Measurements from ENCODE around the gene ENPP3.

ENPP3 gene

DNA sequence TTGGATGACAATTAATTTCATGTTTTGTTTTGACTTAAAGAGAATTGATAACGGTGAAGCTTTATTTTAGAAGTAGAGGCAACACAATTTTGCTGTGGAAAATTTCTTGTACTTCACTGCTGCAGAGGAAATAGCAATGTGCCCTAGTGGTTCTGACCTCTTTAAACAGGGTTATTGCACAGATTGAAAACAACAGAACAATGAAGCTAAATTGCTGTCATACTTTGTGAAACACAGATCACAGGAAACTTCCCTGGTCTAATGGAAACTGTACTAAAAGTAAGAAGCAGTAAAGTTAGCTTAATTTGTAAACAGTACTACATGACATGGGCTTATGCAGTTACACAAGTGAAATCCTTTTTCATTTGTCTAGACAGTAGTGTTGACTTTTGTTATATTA, 32.8 kb downstream of the ENPP3 start:
- no peak overlapping the region for H3K27ac ChIP-seq (replicated peaks; ENCODE audit: low read length)
- H4K8ac ChIP-seq (ENCODE audit: low read depth, low read length): no peak overlapping the region
- no peak overlapping the region for H3K23ac ChIP-seq (ENCODE audit: low read depth, low read length, poor library complexity)
- H3K4ac ChIP-seq (ENCODE audit: low read length): no peak overlapping the region
- H3K9ac ChIP-seq (ENCODE audit: low read depth, low read length, poor library complexity): no peak overlapping the region
- H2BK15ac ChIP-seq (ENCODE audit: low read length): no peak overlapping the region
- no peak overlapping the region for H3K4me2 ChIP-seq (ENCODE audit: insufficient read depth, low read length, poor library complexity, severe bottlenecking)
- H3K27me3 ChIP-seq (ENCODE audit: control insufficient read depth in 3 of 3, insufficient read depth in 3 of 3, low read depth in 1 of 3, low read length in 3 of 3): no peaks in the 10 kb centered on the region
- H3K4me1 ChIP-seq (ENCODE audit: control insufficient read depth in 2 of 2, insufficient read depth in 1 of 2, low read depth in 1 of 2, low read length in 2 of 2): peaks cover 3 to 4% of the 10 kb centered on the region in 2 donors
- no CpG with 5 or more reads among the region's 1 CpG for WGBS, 2 donors (ENCODE audit: extremely low coverage in 2 of 2, insufficient read length in 2 of 2, insufficient replicate concordance in 1 of 2)
- no peak overlapping the region for H3K14ac ChIP-seq (ENCODE audit: low read length)
- no peak for DNase-seq (ENCODE audit: low spot score)
- no peak overlapping the region for H2AK5ac ChIP-seq (ENCODE audit: low read depth, low read length)
- H2BK5ac ChIP-seq (ENCODE audit: low read length): no peak overlapping the region
- H3K79me1 ChIP-seq (ENCODE audit: low read depth, low read length): no peaks in the 10 kb centered on the region
- H3K36me3 ChIP-seq (replicated peaks in 1 of 2; ENCODE audit: control insufficient read depth in 2 of 2, insufficient read depth in 2 of 2, low read length in 2 of 2): no peaks in the 10 kb centered on the region
- H4K91ac ChIP-seq (ENCODE audit: low read depth, low read length, poor library complexity): no peak overlapping the region
- H2AFZ ChIP-seq (ENCODE audit: low read length): no peak overlapping the region
- no peak overlapping the region for H2BK120ac ChIP-seq (ENCODE audit: low read depth, low read length)
- no peak overlapping the region for H2BK12ac ChIP-seq (ENCODE audit: low read length)
- H3K18ac ChIP-seq (ENCODE audit: low read length): no peak overlapping the region
- no peaks in the 10 kb centered on the region for H3K9me3 ChIP-seq (replicated peaks in 1 of 2; ENCODE audit: control insufficient read depth in 2 of 2, insufficient read depth in 1 of 2, low read depth in 1 of 2, low read length in 2 of 2)
- no peak overlapping the region for H3K4me3 ChIP-seq (ENCODE audit: low read length in 2 of 2)

DNA sequence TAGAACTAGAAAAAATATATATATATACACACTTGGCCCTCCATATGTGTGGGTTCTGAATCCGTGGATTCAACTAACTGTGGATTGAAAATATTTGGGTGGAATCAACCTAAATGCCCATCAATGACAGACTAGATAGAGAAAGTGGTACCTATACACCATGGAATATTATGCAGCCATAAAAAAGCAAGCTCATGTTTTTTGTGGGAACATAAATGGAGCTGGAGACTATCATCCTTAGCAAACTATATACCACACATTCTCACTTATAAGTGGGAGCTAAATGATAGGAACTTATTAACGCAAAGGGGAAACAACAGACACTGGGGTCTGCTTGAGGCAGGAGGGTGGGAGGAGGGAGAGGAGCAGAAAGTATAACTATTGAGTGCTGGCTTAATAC, 36.1 kb downstream of the ENPP3 start:
- Histone ChIP-seq H3K4me1 (ENCODE audit: control insufficient read depth in 2 of 2, insufficient read depth in 1 of 2, low read depth in 1 of 2, low read length in 2 of 2) (no peaks in the 10 kb centered on the region), H4K8ac (ENCODE audit: low read depth, low read length) (no peak overlapping the region), H3K4me2 (ENCODE audit: insufficient read depth, low read length, poor library complexity, severe bottlenecking) (no peak overlapping the region), H3K18ac (ENCODE audit: low read length) (no peak overlapping the region), H3K9ac (ENCODE audit: low read depth, low read length, poor library complexity) (no peak overlapping the region), H2AFZ (ENCODE audit: low read length) (no peak overlapping the region), H2BK120ac (ENCODE audit: low read depth, low read length) (no peak overlapping the region), H3K79me1 (ENCODE audit: low read depth, low read length) (no peaks in the 10 kb centered on the region), H3K4me3 (ENCODE audit: low read length in 2 of 2) (no peak overlapping the region), H2BK12ac (ENCODE audit: low read length) (no peak overlapping the region), H4K91ac (ENCODE audit: low read depth, low read length, poor library complexity) (no peak overlapping the region), H2BK15ac (ENCODE audit: low read length) (no peak overlapping the region), H3K23ac (ENCODE audit: low read depth, low read length, poor library complexity) (no peak overlapping the region), H3K14ac (ENCODE audit: low read length) (no peak overlapping the region), H2BK5ac (ENCODE audit: low read length) (no peak overlapping the region), H3K36me3 (replicated peaks in 1 of 2; ENCODE audit: control insufficient read depth in 2 of 2, insufficient read depth in 2 of 2, low read length in 2 of 2) (no peaks in the 10 kb centered on the region), H3K4ac (ENCODE audit: low read length) (no peak overlapping the region), H3K27ac (replicated peaks; ENCODE audit: low read length) (no peak overlapping the region), H3K27me3 (ENCODE audit: control insufficient read depth in 3 of 3, insufficient read depth in 3 of 3, low read depth in 1 of 3, low read length in 3 of 3) (no peaks in the 10 kb centered on the region), H2AK5ac (ENCODE audit: low read depth, low read length) (no peak overlapping the region), H3K9me3 (replicated peaks in 1 of 2; ENCODE audit: control insufficient read depth in 2 of 2, insufficient read depth in 1 of 2, low read depth in 1 of 2, low read length in 2 of 2) (no peaks in the 10 kb centered on the region)
- DNase-seq (ENCODE audit: low spot score): no peak
- no CpG with 5 or more reads among the region's 2 CpGs for WGBS, 2 donors (ENCODE audit: extremely low coverage in 2 of 2, insufficient read length in 2 of 2, insufficient replicate concordance in 1 of 2)

DNA sequence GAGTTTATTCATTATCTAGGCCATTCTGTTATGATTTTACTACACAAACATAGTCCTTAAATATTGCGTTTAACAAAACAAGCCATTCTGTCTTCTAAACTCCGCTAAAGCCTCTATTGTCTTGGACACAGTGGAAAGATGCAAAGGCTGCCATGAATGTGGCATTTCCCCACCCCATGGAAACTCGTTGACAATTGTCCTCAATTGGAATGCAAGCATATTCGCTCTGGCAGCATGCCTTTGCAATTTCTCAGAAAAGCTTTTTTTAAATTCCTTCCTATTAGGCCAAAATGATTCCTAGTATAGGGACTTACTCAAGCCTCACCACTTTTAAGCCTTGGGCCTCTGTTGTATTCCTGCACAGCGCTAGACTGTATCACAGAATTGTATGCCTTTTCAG, 41.3 kb downstream of the ENPP3 start:
- no peaks in the 10 kb centered on the region for H3K36me3 ChIP-seq (replicated peaks in 1 of 2; ENCODE audit: control insufficient read depth in 2 of 2, insufficient read depth in 2 of 2, low read length in 2 of 2)
- H3K9me3 ChIP-seq (replicated peaks in 1 of 2; ENCODE audit: control insufficient read depth in 2 of 2, insufficient read depth in 1 of 2, low read depth in 1 of 2, low read length in 2 of 2): no peaks in the 10 kb centered on the region
- H3K4me1 ChIP-seq (ENCODE audit: control insufficient read depth in 2 of 2, insufficient read depth in 1 of 2, low read depth in 1 of 2, low read length in 2 of 2): peaks cover 2 to 4% of the 10 kb centered on the region in 2 donors
- H3K27me3 ChIP-seq (ENCODE audit: control insufficient read depth in 3 of 3, insufficient read depth in 3 of 3, low read depth in 1 of 3, low read length in 3 of 3): no peaks in the 10 kb centered on the region
- no peak overlapping the region for H4K8ac ChIP-seq (ENCODE audit: low read depth, low read length)
- no peak overlapping the region for H2AK5ac ChIP-seq (ENCODE audit: low read depth, low read length)
- H3K4ac ChIP-seq (ENCODE audit: low read length): no peak overlapping the region
- no peak overlapping the region for H3K18ac ChIP-seq (ENCODE audit: low read length)
- no peak overlapping the region for H3K4me3 ChIP-seq (ENCODE audit: low read length in 2 of 2)
- H2BK120ac ChIP-seq (ENCODE audit: low read depth, low read length): no peak overlapping the region
- H3K27ac ChIP-seq (replicated peaks; ENCODE audit: low read length): no peak overlapping the region
- H4K91ac ChIP-seq (ENCODE audit: low read depth, low read length, poor library complexity): no peak overlapping the region
- peak overlapping the region; percentile 26 for H2AFZ ChIP-seq (ENCODE audit: low read length)
- no peak overlapping the region for H3K23ac ChIP-seq (ENCODE audit: low read depth, low read length, poor library complexity)
- DNase-seq (ENCODE audit: low spot score): no peak
- no peak overlapping the region for H2BK12ac ChIP-seq (ENCODE audit: low read length)
- H3K79me1 ChIP-seq (ENCODE audit: low read depth, low read length): no peaks in the 10 kb centered on the region
- H2BK5ac ChIP-seq (ENCODE audit: low read length): no peak overlapping the region
- H3K9ac ChIP-seq (ENCODE audit: low read depth, low read length, poor library complexity): no peak overlapping the region
- WGBS, 2 donors (ENCODE audit: extremely low coverage in 2 of 2, insufficient read length in 2 of 2, insufficient replicate concordance in 1 of 2): no CpG with 5 or more reads among the region's 5 CpGs
- H2BK15ac ChIP-seq (ENCODE audit: low read length): no peak overlapping the region
- no peak overlapping the region for H3K4me2 ChIP-seq (ENCODE audit: insufficient read depth, low read length, poor library complexity, severe bottlenecking)
- no peak overlapping the region for H3K14ac ChIP-seq (ENCODE audit: low read length)

DNA sequence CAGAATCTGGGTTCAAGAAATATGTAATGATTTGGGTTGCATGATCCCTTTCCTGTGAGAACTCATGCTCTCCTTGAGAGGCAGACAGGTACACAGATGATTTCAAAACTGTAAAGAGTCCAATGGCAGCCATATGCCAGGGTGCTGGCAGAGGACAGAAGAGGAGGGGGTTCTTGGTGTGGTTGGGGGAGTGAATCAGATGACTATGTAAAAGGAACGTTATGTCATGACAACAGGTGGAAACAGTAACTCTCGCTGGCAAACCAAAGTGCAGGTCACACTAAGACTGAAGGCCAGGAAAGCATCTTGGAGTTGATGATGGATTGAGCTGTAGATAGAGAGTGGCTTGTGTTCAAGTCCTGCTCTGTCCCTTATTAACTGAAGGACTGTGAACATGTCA, 43.8 kb downstream of the ENPP3 start:
- H2BK120ac ChIP-seq (ENCODE audit: low read depth, low read length): no peak overlapping the region
- peaks cover 2 to 4% of the 10 kb centered on the region in 2 donors for H3K4me1 ChIP-seq (ENCODE audit: control insufficient read depth in 2 of 2, insufficient read depth in 1 of 2, low read depth in 1 of 2, low read length in 2 of 2)
- no peak overlapping the region for H4K91ac ChIP-seq (ENCODE audit: low read depth, low read length, poor library complexity)
- H3K27me3 ChIP-seq (ENCODE audit: control insufficient read depth in 3 of 3, insufficient read depth in 3 of 3, low read depth in 1 of 3, low read length in 3 of 3): no peaks in the 10 kb centered on the region
- no peak overlapping the region for H3K18ac ChIP-seq (ENCODE audit: low read length)
- H3K4ac ChIP-seq (ENCODE audit: low read length): no peak overlapping the region
- H3K27ac ChIP-seq (replicated peaks; ENCODE audit: low read length): no peak overlapping the region
- H3K4me3 ChIP-seq (ENCODE audit: low read length in 2 of 2): no peak overlapping the region
- H3K23ac ChIP-seq (ENCODE audit: low read depth, low read length, poor library complexity): no peak overlapping the region
- H4K8ac ChIP-seq (ENCODE audit: low read depth, low read length): no peak overlapping the region
- no CpG with 5 or more reads among the region's 2 CpGs for WGBS, 2 donors (ENCODE audit: extremely low coverage in 2 of 2, insufficient read length in 2 of 2, insufficient replicate concordance in 1 of 2)
- no peak overlapping the region for H2AK5ac ChIP-seq (ENCODE audit: low read depth, low read length)
- H2BK12ac ChIP-seq (ENCODE audit: low read length): no peak overlapping the region
- no peaks in the 10 kb centered on the region for H3K79me1 ChIP-seq (ENCODE audit: low read depth, low read length)
- no peak overlapping the region for H3K9ac ChIP-seq (ENCODE audit: low read depth, low read length, poor library complexity)
- no peak for DNase-seq (ENCODE audit: low spot score)
- H3K9me3 ChIP-seq (replicated peaks in 1 of 2; ENCODE audit: control insufficient read depth in 2 of 2, insufficient read depth in 1 of 2, low read depth in 1 of 2, low read length in 2 of 2): no peaks in the 10 kb centered on the region
- no peak overlapping the region for H3K4me2 ChIP-seq (ENCODE audit: insufficient read depth, low read length, poor library complexity, severe bottlenecking)
- H3K14ac ChIP-seq (ENCODE audit: low read length): no peak overlapping the region
- H2BK15ac ChIP-seq (ENCODE audit: low read length): no peak overlapping the region
- H3K36me3 ChIP-seq (replicated peaks in 1 of 2; ENCODE audit: control insufficient read depth in 2 of 2, insufficient read depth in 2 of 2, low read length in 2 of 2): no peaks in the 10 kb centered on the region
- H2AFZ ChIP-seq (ENCODE audit: low read length): no peak overlapping the region
- H2BK5ac ChIP-seq (ENCODE audit: low read length): no peak overlapping the region

Measured in neuronal stem cell (in vitro differentiated cells).